OCI-LY3 (cell line): ENCODE data around the gene SRD5A1.

Experiments
- H2AFZ ChIP-seq: fragments of 200-600, 300-600 bp; shearing (Covaris generic); 2 replicates; pipeline ENCODE4 v1.6.0; 2014; ENCODE audit warnings: antibody characterized with exemption, low read depth, low read length
- H3K27ac ChIP-seq: fragments of 200-600, 300-600 bp; sonication (generic); 2 replicates; pipeline ENCODE4 v1.5.1; 2014; ENCODE audit warnings: mild to moderate bottlenecking, low read length, moderate library complexity, mixed read lengths
- H3K27me3 ChIP-seq: fragments of 200-600, 300-600 bp; sonication (generic); 2 replicates; pipeline ENCODE4 v1.6.1; 2014; ENCODE audit warnings: low read depth, low read length, mixed read lengths
- H3K36me3 ChIP-seq: fragments of 200-600, 300-600 bp; sonication (generic); replicated peaks from 2 replicates; pipeline ENCODE3; 2014; ENCODE audit warnings: low read depth, low read length, mixed read lengths
- H3K4me1 ChIP-seq: fragments of 300-600, 200-600 bp; sonication (generic); 2 replicates; pipeline ENCODE4 v1.6.1; 2014; ENCODE audit warnings: low read length, mixed read lengths
- H3K4me2 ChIP-seq: fragments of 200-600, 300-600 bp; sonication (generic); 2 replicates; pipeline ENCODE4 v1.6.1; 2014; ENCODE audit warnings: low read length, mixed read lengths
- H3K4me3 ChIP-seq: fragments of 300-600, 200-600 bp; sonication (generic); 2 replicates; pipeline ENCODE4 v1.5.1; 2014; ENCODE audit warnings: antibody characterized with exemption, mild to moderate bottlenecking, low read length, moderate library complexity
- H3K79me2 ChIP-seq: fragments of 300-600, 200-600 bp; shearing (Covaris generic); 2 replicates; pipeline ENCODE4 v1.6.1; 2014; ENCODE audit warnings: mild to moderate bottlenecking, low read length, mixed read lengths
- H3K9ac ChIP-seq: fragments of 300-600, 200-600 bp; shearing (Covaris generic); 2 replicates; pipeline ENCODE4 v1.6.0; 2014; ENCODE audit warnings: mild to moderate bottlenecking, low read length, moderate library complexity
- H3K9me3 ChIP-seq: fragments of 200-600, 300-600 bp; shearing (Covaris generic); 2 replicates; pipeline ENCODE4 v1.6.1; 2014; ENCODE audit warnings: low read length, mixed read lengths; ENCODE audit not compliant: insufficient read depth
- H4K20me1 ChIP-seq: fragments of 200-600, 300-600 bp; sonication (generic); 2 replicates; pipeline ENCODE4 v1.6.1; 2016; ENCODE audit warnings: low read length, mixed read lengths; ENCODE audit not compliant: insufficient read depth
- CTCF ChIP-seq: fragments of 200-600, 300-600 bp; sonication (generic); IDR thresholded peaks from 2 replicates; pipeline ENCODE4 v1.5.1; 2014; ENCODE audit warnings: antibody characterized with exemption, low read length, low read depth
- EZH2phosphoT487 ChIP-seq: fragments of 200-600 bp; shearing (Covaris generic); IDR thresholded peaks from 2 replicates; pipeline ENCODE4 v1.6.1; 2018; ENCODE audit warnings: antibody characterized with exemption, mixed run types, low read depth

Gene SRD5A1

GRCh38 chr5:6599739-6600138 is 33.5 kb upstream of the SRD5A1 start:
- Histone ChIP-seq H3K4me2 (no peak overlapping the region), H3K27ac (no peak overlapping the region), H3K27me3 (no peaks in the 10 kb centered on the region), H3K36me3 (peaks cover 42% of the 10 kb centered on the region), H3K4me1 (no peaks in the 10 kb centered on the region), H4K20me1 (no peaks in the 10 kb centered on the region), H2AFZ (no peak overlapping the region), H3K4me3 (no peak overlapping the region), H3K79me2 (no peaks in the 10 kb centered on the region), H3K9me3 (no peaks in the 10 kb centered on the region), H3K9ac (no peak overlapping the region)
- TF ChIP-seq CTCF (no peak), EZH2phosphoT487 (no peak)

GRCh38 chr5:6601271-6601670 is 32.0 kb upstream of the SRD5A1 start:
- no peaks in the 10 kb centered on the region for H4K20me1 ChIP-seq
- no peak overlapping the region for H3K27ac ChIP-seq
- no peaks in the 10 kb centered on the region for H3K79me2 ChIP-seq
- no peaks in the 10 kb centered on the region for H3K9me3 ChIP-seq
- no peak overlapping the region for H3K9ac ChIP-seq
- H3K4me3 ChIP-seq: no peak overlapping the region
- H3K36me3 ChIP-seq: peaks cover 34% of the 10 kb centered on the region
- H3K4me1 ChIP-seq: no peaks in the 10 kb centered on the region
- no peak for TF ChIP-seq EZH2phosphoT487
- no peak for TF ChIP-seq CTCF
- no peaks in the 10 kb centered on the region for H3K27me3 ChIP-seq
- no peak overlapping the region for H3K4me2 ChIP-seq
- no peak overlapping the region for H2AFZ ChIP-seq

GRCh38 chr5:6601816-6602215 is 31.4 kb upstream of the SRD5A1 start:
- Histone ChIP-seq H2AFZ (no peak overlapping the region), H3K27me3 (no peaks in the 10 kb centered on the region), H4K20me1 (no peaks in the 10 kb centered on the region), H3K79me2 (no peaks in the 10 kb centered on the region), H3K4me1 (no peaks in the 10 kb centered on the region), H3K27ac (no peak overlapping the region), H3K9ac (no peak overlapping the region), H3K36me3 (peaks cover 35% of the 10 kb centered on the region), H3K4me2 (no peak overlapping the region), H3K9me3 (no peaks in the 10 kb centered on the region), H3K4me3 (no peak overlapping the region)
- no peak for TF ChIP-seq EZH2phosphoT487
- no peak for TF ChIP-seq CTCF

GRCh38 chr5:6602441-6602840 is 30.8 kb upstream of the SRD5A1 start:
- Histone ChIP-seq H3K4me2 (no peak overlapping the region), H3K9me3 (no peaks in the 10 kb centered on the region), H4K20me1 (no peaks in the 10 kb centered on the region), H2AFZ (no peak overlapping the region), H3K4me3 (no peak overlapping the region), H3K79me2 (no peaks in the 10 kb centered on the region), H3K36me3 (peaks cover 36% of the 10 kb centered on the region), H3K4me1 (no peaks in the 10 kb centered on the region), H3K9ac (no peak overlapping the region), H3K27me3 (no peaks in the 10 kb centered on the region), H3K27ac (no peak overlapping the region)
- TF ChIP-seq EZH2phosphoT487 (no peak), CTCF (no peak)
